Stimulated activated CD4-positive, alpha-beta T cell treated with anti-CD3 and anti-CD28 coated beads, Interleukin-2, amount 100 ng/mL, for 4 hours (primary cell): ENCODE results near the gene BAIAP2.

Source experiments
- DNase-seq: peaks from one replicate; pipeline ENCODE4 v3.0.0-alpha.2; 2020; ENCODE audit warnings: low read depth

Gene BAIAP2

DNA sequence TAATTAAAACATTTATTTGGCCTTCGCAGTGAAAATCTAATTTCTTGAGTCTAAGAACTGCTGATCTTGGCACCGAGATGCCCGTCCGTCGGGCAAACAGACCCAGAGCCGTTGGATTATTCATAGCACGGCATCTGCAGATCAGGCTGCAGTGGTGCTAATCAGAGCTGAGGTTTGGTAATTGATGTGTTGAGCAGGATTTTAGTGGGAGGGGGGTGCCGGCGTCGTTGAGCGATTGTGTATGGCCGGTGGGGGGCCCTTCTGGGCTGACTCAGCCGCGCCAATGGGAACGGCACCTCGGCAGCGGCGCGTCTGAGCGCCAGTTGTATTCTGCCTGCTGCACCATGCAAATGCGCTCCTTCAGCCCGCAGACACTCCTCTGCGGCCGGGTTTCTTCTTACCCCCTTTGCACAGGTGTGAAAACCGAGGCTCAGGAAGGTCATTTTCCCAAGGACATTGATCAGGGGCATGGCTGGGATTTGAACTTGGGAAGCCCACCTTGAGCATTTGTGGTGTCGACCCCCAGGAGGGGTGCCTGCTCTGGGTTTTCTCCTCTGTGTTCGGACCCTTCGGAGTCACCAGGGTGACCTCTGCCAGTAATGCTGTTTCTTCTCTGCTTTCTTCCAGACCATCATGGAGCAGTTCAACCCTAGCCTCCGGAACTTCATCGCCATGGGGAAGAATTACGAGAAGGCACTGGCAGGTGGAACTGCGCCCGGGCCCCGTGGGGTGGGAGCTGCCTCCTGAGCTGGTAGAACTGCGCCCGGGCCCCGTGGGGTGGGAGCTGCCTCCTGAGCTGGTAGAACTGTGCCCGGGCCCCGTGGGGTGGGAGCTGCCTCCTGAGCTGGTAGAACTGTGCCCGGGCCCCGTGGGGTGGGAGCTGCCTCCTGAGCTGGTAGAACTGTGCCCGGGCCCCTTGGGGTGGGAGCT is 18.4 kb downstream of the BAIAP2 start:
- no peak for DNase-seq

DNA sequence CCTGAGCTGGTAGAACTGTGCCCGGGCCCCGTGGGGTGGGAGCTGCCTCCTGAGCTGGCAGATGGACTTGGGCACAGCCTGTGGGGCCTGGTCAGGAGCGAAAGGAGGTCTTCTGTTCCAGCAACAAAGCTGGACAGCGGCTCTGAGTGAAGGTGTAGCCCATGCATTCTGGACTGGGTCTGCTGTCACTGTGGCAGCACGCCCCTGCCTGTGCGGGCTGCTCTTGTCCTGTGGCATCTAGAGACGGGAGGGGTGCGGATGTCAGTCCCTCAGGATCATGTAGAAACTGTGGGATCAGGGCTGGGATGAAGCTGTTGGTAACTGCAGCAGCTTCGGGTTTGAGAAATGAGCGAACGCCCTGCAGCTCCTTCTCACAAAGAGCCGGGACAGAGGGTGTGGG is 19.4 kb downstream of the BAIAP2 start:
- no peak for DNase-seq

DNA sequence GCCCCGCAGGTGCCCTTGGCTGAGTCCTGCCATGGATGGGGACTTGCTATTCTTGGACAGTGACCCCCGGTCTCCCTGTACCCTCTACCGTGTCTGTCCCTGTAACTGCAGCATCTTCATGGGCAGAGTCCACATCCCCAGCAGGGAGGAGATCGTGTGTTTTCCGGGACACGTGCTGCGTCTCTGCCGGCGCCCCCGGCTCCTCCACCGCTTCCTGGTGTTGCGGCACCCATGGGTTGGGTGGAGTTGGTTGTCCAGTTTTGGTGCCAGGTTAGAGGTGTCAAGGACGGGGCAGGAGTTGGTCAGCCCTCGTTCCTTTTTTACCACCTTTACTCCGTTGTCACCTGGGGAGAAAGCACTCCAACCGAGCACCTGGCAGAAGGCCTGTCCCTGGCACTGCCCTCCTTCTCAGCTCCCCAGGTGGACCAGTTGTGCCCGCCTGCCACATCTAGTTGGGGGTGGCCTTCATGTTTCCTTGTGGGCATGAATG is 20.0 kb downstream of the BAIAP2 start:
- no peak for DNase-seq

DNA sequence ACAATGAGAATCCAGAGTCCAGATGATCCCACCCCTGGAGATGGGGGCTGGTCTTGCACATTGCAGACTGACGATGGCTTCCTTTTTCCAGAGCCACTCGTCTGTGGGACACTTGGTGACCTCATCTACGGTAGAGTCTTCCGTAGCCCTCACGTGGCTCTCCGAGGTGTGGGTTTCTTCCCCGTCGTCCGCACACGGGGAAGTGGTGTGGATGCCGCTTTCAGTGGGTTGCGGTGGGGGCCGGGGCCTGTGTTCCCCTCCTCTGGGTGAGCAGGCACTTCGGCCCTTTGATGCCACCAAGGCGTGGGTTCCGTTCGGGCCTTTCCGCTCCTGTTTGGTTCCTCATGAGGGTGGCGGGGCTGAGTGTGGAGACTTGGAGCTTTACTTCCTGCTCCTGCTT is 21.4 kb downstream of the BAIAP2 start:
- no peak for DNase-seq

DNA sequence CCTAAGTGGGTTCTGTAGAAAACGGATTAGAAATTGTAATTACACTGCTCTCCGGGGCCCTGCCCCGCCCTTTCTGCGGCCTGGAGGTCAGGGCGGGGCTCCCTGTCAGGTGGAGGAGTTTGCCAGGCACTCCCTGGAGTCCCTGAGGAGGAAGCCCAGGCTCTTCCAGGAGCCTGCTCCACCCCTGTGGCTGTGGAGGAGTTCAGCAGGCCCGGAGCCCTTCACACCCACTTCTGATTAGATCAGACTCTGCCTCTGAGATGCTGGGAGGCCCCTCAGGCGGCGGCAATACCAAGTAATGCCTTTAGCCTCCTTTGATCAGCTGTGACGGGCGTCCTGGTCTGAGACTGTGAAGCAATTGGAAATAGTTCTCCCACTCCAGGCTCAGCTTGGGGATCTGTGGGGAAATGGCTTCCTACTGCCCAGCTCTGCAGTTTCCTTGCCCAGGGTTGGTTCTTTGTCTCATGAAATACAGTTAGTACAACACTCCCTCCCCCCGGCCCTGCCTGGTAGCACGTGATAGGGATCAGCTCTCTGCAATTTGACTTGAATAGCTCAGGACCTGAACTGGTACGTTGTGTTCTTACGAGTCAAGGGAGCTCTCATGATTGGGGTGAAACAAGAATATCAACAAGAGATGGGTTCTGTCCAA is 22.3 kb downstream of the BAIAP2 start:
- no peak for DNase-seq

DNA sequence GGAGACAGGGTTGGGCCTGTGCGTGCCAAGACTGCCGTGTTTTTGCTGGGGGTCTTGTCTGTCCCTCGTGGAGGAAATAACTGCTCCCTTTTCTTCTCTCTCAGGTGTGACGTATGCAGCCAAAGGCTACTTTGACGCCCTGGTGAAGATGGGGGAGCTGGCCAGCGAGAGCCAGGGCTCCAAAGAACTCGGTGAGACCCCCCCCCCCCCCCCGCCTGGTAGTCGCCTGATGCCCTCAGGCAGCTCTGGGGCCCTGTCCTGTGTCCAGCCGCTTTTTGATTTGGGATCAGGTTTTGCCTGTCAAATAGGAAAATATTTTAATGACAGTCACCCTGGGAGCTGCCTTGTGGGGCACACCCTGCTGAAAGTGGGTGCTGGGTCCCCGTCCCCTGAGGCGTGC is 22.8 kb downstream of the BAIAP2 start:
- DNase-seq, result no peak

DNA sequence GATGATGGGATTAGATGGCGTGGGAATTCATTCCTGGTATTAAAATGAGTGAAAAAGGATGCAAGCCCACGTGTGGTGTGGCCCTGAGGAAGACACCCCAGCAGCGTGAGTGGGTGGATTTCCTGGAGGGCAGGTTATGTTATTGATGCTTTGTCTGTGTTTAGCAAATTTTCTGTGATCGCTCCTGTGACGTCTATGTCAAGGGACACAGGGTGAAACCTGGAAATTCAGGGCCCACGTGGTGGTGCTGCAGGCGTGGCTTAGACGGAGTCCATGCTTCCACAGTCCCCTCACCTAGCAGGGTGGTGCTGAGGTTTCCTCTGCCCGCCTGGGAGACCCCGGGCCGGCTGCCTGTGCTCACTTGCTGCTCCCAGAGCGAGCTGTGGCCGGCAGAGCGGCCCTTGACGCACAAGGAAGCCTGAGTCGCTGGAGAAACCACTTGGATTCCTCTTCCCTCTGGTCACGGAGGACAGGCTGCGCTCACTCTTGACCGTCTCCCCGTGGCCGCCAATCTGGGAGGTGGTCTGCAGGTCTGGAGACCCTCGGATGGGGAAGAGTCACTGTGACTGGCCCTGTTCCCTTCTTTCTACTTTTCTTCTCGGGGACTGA is 23.4 kb downstream of the BAIAP2 start:
- DNase-seq, result no peak

DNA sequence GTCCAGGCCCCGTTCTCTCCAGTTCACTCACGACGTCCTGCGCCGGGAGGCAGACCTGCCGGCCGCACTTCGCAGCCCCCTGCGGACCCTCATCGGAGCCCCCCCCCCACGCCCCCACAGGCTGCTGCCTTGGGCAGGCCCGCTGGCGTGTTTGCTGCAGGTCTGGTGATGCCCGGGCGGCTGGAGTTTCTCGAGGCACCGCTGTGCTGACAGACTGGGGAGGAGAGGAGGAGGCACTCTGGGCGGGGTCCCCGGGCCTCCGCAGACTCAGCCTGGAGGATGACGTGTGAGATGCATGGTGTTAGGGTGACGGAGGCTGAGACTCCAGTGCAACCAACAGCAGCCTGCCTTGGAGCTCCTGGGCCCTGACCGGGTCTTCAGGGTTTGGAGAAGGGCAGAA is 24.1 kb downstream of the BAIAP2 start:
- DNase-seq, result no peak

DNA sequence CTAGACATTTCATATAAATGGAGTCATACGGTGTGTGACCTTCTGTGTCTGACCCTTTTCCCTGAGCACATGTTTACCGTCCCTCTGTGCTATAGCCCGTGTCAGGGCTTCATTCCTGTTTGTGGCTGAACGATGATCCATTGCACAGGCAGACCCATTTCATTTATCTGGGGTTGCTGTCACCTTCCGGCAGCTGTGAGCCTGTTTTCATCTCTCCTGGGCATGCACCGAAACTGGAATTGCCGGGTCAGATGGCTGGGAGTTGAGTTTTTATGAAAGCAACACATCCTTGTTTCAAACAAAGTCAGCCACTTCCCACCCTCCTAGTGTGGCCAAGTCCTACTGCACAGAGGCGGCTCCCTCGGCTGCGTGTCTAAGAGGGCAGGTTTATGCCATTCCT is 25.5 kb downstream of the BAIAP2 start:
- no peak for DNase-seq

DNA sequence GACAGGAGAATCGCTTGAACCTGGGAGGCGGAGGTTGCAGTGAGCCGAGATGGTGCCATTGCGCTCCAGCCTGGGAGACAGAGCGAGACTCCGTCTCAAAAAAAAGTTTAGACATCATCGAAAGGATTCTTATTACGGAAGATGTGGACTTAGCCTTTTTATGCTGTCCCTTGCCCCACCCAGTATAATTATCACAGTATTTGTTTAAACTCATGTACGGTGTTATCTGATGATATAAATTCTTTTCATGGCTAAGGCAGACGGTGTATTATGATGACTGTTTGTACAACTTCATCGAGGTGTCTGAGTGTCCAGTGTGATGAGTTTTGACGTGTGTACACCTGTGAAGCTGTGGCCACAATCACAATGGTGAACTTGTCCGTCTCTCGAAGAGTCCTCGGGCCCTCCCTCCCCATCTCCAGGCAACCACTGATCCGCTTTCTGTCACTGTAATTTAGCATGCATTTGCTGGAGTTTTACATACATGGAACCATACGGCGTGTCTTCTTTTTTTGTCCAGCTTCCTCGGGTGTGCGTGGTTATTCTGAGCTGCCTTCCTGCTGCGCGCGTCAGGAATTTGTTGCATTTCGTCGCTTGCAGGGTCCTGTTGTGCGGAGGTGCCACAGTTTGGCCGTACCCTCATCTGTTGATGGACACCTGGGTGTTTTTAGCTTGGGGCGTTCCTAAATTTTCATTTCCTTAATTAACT is 26.2 kb downstream of the BAIAP2 start:
- DNase-seq, result no peak

DNA sequence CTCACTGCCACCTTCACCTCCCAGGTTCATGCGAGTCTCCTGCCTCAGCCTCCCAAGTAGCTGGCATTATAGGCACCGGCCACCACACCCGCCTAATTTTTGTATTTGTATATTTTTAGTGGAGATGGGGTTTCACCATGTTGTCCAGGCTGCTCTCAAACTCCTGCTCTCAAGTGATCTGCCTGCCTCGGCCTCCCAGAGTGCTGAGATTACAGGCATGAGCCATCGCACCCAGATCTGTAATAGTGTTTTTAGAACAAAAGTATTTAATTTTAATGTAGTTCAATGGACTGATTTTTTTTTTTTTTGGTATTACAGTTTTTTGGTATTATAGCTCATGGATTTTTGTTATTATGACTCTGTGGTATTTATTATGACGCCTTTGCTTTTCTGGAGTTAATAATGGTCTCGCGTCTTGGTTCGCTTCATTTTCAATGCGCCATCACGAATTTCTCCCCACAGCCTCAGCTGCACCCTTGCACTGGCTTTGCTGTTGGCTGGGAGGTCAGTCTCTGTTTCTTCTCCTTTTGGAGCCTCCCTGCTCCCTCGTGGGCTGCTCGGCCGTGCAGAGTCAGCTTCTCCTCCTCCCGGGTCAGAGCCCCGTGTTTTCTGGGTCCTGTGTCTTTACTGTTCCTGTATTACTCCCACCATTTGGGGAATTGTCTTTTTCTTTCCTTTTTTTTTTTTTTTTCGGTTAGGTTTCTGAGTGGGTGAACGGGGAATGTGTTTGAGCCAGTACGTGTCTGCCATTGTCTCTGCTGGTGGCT is 27.2 kb downstream of the BAIAP2 start:
- DNase-seq, result no peak

DNA sequence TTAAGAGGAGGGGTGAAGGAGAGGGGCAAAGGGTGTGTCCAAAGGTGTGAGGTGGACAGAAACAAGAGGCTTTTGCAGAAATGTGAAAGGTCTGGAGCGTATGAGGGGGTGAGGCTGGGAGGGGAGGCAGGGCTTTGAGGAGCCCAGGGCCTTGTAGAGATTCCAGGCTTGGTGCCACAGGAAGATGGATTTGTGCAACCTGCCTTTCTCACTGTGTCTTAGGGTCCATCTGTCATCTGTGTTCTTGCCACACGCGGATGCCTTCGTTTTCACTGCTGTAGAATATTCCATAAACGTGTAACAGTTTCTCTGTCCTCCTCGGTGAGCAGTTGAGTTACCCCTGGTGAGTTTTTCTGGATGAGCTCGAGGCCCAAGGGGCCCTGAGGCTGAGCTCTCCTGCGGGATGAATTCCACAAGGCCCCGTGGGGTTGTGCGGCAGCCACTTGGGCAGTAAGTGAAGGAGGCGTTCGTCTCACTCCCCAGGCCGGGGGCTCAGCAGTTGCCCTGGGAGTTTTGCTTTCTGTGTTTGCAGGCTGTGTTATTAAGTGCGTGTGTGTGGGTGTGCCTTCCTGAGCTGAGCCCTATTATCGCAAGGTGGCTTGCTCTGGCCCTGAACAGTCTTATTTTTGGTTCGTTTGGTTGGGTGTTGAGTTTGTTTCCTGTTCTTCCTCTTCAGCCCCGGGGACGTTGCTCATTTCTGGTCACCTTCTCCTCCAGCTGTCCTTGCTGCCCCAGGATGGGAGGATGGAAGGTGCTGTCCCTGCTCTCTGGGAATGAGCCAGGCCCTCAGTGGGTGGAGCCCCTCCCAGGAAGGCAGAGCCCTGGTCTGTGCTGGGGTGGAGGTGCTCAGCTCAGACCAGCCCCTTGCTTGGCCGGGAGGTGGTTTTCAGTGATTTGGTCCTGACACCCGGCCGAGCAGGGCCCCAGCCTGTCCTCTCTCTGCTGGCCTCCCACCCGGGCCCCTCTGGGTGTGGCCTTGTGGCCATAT is 28.4 kb downstream of the BAIAP2 start:
- DNase-seq, result no peak

DNA sequence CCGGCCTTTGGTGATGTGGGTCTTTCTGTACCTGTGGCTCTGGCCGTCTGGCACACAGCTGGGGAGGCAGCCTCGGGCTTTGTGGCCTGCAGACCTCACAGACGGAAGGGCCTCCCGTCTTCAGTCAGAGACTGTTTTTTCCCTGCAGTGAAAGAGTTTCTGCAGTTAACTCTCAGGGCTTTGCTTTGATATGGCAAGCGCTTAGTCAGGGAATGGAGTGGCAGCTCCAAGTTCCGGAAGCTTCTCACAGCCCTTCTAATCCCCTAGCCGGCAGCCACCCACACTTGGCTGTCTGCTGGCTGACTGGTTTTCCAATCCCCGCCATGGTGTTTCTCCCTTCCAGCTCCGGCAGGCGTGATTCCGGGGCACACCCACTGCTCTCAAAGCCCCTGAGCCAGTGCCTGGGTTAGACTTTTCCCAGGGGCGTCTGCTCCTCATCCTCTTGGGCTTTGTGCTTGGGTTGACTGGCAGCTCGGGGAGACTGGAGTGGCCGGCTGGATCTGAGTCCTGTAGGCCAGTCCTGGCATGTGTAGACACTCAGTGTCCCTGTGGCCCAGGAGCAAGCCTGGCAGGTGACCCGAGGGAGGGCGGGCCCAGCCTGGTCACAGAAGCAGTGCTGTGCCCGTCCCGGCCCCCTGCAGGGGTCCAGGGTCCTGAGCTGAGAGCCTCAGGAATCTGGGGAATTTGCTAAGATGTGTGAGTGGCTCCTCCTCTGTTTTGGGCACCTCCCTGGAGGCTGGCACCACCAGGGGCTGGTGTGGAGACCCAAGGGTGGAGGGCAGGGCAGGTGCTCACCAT is 29.9 kb downstream of the BAIAP2 start:
- DNase-seq, result no peak

DNA sequence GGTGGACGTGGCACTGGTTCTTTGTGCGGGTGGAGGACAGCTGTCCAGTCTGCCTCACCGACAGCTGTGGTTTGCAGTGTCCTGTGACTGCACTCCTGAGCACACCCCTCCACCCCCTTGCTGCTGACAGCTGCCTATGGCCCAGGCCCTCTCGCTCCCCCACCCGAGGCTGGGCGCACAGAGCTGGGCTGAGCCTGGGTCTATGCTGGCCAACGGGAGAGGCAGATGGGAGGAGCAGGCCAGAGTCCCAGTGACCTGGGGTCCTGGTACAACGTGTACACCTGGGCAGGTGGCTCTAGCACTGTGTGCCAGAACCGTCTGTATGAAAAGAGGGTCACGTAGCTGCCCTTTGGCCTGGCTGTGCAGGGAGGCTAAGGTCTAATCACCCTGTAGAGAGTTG is 30.5 kb downstream of the BAIAP2 start:
- DNase-seq, result no peak

DNA sequence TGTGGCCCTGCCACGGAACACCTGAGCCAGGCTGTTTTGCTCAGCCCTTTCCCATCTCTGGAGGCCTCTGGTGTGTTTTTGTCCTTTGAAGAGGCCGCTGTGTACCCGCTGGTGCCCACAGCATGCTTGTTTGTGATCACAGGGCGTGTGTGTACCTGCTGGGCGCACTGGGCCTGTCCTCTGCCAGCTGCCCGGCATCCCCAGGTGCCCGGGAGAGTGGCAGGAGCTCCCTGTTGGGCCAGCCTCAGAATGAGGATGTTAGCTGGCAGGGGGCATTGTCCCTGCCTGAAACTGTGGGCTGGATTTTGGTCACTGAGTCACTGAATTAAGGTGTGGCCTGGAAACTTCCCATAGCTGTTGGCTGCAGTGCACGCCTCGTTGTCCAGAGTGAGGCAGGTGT is 31.1 kb downstream of the BAIAP2 start:
- no peak for DNase-seq

DNA sequence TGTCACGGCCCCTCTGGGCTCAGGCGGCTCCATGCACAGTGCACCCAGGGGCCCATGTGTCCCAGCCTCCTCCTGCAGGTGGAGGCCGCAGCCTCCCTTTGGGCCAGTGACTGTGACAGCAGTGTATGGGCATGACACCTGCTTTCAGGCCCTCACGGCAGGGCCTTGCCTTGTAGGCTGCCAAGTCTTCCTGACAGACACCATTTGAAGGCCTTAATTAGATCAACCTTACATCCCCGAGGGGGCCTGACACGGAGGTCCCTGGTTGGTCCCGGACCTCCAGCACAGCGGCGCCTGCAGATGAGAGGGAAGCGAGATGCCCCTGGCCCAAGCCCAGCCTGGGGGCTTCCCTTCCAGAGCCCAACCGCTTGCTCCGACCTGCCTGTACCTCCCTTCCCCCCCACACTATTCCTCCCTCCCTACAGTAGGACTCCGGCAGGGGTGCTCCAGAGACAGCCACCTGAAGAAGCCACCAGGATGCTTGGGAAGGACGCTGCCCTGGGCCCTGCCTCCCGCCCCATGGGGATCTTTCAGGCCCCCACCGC is 31.9 kb downstream of the BAIAP2 start:
- DNase-seq, result no peak

DNA sequence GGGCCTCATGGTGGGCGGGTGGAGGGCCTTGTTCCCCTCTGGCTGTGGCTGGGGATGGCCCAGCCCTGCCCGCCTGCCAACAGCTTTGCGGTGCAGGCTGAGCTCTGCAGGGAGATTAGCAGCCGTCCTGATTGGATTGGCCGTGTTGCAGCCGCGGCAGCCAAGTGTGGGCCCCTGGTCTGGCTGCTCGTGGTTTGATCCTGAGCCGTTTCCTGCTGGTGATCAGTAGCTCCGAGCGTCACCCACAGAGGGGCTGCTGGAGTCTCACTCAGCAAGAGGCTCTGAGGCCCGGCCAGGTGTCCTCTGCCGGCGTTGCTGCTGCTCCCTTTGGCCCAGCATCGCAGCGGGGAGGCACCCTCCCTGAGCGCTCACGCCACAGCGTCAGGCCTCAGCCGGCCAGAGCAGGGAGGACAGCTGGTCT is 32.5 kb downstream of the BAIAP2 start:
- DNase-seq, result no peak

DNA sequence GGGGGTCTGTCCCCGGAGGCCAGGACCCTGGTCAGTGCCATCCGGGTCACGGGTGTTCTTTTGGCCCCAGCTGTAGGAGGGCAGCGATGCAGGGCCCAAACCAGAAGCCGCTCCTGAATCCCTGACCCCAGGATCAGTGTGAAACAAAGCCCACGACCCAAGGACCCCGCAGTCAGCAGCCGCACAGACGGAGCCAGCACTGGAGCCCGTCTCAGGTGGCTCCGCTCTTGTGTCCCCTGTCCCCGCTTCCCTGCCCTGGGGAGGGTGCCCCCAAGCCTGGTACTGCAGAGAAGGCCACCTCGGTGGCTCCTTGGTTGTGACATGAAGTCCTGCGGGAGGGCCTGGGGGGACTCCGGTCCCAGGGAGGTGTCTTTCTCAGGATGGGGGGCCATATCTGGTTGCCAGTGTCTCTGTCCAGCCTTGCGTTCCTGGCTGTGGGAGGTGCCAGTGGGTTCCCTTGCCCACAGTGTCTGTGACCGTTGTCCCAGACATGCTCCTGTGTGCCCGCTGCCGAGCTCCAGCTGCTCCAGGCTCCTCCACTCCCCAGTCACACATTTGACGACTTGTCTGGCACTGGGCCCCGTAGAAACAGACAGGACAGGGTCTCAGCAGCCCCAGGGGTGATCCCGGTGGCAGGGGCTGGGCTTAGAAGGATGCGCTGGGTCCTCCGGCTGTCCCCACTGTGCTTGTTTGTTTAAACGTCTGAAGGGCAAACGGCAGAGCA is 33.6 kb downstream of the BAIAP2 start:
- DNase-seq, result no peak
